Fibroblast of lung (primary cell): ENCODE measurements around the gene ONECUT3.

Experiments
- EZH2 ChIP-seq: IDR thresholded peaks from 2 replicates; pipeline ENCODE4 v1.5.1; 2012; ENCODE audit warnings: low read length, control low read depth, mild to moderate bottlenecking; ENCODE audit errors: missing control alignments
- TF ChIP-seq, protein P1 (sequence below), 2 donors: IDR thresholded peaks in 1 of 2; conservative IDR thresholded peaks in 1 of 2; 1 replicate in 1 of 2; 2 replicates in 1 of 2; pipeline ENCODE4 v1.5.1; 2011 to 2012; ENCODE audit warnings: low read length in 2 of 2, control low read depth in 1 of 2, inconsistent platforms in 1 of 2, low read depth in 1 of 2, mild to moderate bottlenecking in 1 of 2

DNA sequence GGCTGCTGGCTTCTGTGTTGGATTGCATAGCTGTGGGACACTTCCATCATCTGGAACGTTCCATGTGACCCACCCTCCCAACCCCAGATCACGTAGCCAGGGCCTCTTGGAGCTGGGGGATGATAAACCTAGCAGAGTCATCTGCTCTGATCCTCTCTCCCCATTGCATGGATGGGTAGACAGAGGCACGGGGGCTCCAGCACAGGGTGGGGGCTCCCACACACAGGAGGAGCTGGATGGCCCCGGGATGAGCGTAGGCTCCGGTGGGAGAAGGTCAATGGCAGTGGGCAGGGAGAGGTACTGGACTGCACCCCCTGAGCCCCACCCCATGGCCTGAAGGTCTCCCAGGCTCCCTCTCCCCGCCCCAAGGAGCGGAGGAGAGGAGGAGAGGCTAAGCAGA lies 33.4 kb downstream of the ONECUT3 start:
- TF ChIP-seq, protein P1, sequence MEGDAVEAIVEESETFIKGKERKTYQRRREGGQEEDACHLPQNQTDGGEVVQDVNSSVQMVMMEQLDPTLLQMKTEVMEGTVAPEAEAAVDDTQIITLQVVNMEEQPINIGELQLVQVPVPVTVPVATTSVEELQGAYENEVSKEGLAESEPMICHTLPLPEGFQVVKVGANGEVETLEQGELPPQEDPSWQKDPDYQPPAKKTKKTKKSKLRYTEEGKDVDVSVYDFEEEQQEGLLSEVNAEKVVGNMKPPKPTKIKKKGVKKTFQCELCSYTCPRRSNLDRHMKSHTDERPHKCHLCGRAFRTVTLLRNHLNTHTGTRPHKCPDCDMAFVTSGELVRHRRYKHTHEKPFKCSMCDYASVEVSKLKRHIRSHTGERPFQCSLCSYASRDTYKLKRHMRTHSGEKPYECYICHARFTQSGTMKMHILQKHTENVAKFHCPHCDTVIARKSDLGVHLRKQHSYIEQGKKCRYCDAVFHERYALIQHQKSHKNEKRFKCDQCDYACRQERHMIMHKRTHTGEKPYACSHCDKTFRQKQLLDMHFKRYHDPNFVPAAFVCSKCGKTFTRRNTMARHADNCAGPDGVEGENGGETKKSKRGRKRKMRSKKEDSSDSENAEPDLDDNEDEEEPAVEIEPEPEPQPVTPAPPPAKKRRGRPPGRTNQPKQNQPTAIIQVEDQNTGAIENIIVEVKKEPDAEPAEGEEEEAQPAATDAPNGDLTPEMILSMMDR (conservative IDR thresholded peaks at IDR 0.05 in 1 of 2, IDR thresholded peaks at IDR 0.05 in 1 of 2; ENCODE audit: low read depth in 1 of 2, low read length in 2 of 2): no peak
- no peak for TF ChIP-seq EZH2
